ENCODE results near the gene GIPR.

DNA sequence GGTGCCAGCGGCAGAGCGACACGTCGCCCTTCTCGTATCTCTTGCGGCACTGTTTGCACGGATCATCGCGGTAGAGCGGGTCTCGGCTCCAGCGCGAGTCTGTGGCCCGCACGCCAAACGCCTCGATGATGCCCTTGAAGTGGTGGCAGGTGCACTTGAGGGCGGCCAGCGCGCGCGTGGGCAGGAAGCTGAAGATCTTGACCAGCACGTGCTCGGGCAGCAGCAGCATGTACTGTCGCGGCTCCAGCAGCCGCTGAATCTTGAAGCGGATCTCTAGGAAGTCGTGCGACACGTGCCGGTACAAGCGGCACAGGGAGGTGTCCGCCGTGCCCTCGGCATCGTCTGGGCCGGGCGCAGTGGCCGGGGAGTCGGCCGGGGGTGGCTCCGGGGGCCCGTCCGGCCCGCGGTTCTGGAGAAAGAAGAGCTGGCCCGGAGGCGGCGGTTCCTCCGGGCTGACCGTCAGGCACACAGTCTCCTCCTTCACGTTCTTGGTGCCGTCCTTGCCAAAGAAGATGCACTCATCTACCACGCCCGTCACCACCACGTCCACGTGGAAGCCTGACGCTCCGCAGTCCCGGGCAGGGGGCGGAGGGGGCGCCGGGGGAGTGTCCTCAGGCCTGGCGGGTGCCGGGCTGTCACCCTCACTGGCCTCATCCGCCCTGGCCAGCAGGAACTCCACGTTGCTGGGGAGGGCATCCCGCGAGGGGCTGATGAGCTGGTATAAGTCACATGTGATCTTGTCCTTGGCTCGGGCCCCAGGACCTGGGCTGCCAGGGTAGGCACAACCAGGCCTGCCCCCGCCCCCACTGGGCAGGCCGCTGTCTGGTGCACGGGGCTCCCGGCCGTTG, 44.1 kb downstream of the GIPR start:
- TF ChIP-seq, protein P1, sequence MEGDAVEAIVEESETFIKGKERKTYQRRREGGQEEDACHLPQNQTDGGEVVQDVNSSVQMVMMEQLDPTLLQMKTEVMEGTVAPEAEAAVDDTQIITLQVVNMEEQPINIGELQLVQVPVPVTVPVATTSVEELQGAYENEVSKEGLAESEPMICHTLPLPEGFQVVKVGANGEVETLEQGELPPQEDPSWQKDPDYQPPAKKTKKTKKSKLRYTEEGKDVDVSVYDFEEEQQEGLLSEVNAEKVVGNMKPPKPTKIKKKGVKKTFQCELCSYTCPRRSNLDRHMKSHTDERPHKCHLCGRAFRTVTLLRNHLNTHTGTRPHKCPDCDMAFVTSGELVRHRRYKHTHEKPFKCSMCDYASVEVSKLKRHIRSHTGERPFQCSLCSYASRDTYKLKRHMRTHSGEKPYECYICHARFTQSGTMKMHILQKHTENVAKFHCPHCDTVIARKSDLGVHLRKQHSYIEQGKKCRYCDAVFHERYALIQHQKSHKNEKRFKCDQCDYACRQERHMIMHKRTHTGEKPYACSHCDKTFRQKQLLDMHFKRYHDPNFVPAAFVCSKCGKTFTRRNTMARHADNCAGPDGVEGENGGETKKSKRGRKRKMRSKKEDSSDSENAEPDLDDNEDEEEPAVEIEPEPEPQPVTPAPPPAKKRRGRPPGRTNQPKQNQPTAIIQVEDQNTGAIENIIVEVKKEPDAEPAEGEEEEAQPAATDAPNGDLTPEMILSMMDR (tag by site-specific recombination; IDR thresholded peaks at IDR 0.05), result no peak
- TF ChIP-seq ZNF239 (tag by site-specific recombination; IDR thresholded peaks at IDR 0.05), result no peak
